ENCODE results near the gene SMCR8.

- TF ChIP-seq, protein P1, sequence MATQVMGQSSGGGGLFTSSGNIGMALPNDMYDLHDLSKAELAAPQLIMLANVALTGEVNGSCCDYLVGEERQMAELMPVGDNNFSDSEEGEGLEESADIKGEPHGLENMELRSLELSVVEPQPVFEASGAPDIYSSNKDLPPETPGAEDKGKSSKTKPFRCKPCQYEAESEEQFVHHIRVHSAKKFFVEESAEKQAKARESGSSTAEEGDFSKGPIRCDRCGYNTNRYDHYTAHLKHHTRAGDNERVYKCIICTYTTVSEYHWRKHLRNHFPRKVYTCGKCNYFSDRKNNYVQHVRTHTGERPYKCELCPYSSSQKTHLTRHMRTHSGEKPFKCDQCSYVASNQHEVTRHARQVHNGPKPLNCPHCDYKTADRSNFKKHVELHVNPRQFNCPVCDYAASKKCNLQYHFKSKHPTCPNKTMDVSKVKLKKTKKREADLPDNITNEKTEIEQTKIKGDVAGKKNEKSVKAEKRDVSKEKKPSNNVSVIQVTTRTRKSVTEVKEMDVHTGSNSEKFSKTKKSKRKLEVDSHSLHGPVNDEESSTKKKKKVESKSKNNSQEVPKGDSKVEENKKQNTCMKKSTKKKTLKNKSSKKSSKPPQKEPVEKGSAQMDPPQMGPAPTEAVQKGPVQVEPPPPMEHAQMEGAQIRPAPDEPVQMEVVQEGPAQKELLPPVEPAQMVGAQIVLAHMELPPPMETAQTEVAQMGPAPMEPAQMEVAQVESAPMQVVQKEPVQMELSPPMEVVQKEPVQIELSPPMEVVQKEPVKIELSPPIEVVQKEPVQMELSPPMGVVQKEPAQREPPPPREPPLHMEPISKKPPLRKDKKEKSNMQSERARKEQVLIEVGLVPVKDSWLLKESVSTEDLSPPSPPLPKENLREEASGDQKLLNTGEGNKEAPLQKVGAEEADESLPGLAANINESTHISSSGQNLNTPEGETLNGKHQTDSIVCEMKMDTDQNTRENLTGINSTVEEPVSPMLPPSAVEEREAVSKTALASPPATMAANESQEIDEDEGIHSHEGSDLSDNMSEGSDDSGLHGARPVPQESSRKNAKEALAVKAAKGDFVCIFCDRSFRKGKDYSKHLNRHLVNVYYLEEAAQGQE (IDR thresholded peaks at IDR 0.05; ENCODE audit: insufficient replicate concordance, low read depth): no peak
- TF ChIP-seq CTCF (IDR thresholded peaks at IDR 0.05; ENCODE audit: insufficient read depth, low read length): no peak
These were observed 41.5 kb downstream of the SMCR8 start for GRCh38 chr17:18356624-18357023.

Data from HL-60 (cell line).